ENCODE results near the gene CCDC78.
A peak's percentile ranks its signal among the peaks of the same experiment; 100 is the strongest.

Gene CCDC78

GRCh38 chr16:702341-702740, 23.9 kb downstream of the CCDC78 start:
- Histone ChIP-seq H3K27me3 (ENCODE audit: control insufficient read depth, insufficient read depth, low read length) (peaks cover 10% of the 10 kb centered on the region), H3K4me3 (ENCODE audit: low read depth, low read length) (no peak overlapping the region), H3K4me2 (ENCODE audit: low read length) (no peak overlapping the region), H3K9me3 (ENCODE audit: control insufficient read depth, low read length) (no peaks in the 10 kb centered on the region), H3K79me2 (peaks cover 31% of the 10 kb centered on the region), H3K9ac (no peak overlapping the region), H3K36me3 (ENCODE audit: control insufficient read depth, insufficient read depth, low read length) (no peaks in the 10 kb centered on the region), H3K4me1 (no peaks in the 10 kb centered on the region), H2AFZ (no peak overlapping the region), H3K27ac (no peak overlapping the region)
- TF ChIP-seq CTCF (IDR thresholded peaks at IDR 0.05), result no peak

- H3K4me3 ChIP-seq (ENCODE audit: low read depth, low read length), result no peak overlapping the region
- peaks cover 31% of the 10 kb centered on the region for H3K79me2 ChIP-seq
- H3K36me3 ChIP-seq (ENCODE audit: control insufficient read depth, insufficient read depth, low read length), result no peaks in the 10 kb centered on the region
- H2AFZ ChIP-seq, result no peak overlapping the region
- H3K4me1 ChIP-seq, result no peaks in the 10 kb centered on the region
- H3K4me2 ChIP-seq (ENCODE audit: low read length), result no peak overlapping the region
- TF ChIP-seq CTCF (IDR thresholded peaks at IDR 0.05), result no peak
- H3K27me3 ChIP-seq (ENCODE audit: control insufficient read depth, insufficient read depth, low read length), result peaks cover 10% of the 10 kb centered on the region
- H3K9ac ChIP-seq, result no peak overlapping the region
- H3K27ac ChIP-seq, result no peak overlapping the region
- no peaks in the 10 kb centered on the region for H3K9me3 ChIP-seq (ENCODE audit: control insufficient read depth, low read length)
Measured at GRCh38 chr16:700684-701584, 25.3 kb downstream of the CCDC78 start.

- Histone ChIP-seq H3K4me2 (ENCODE audit: low read length) (no peak overlapping the region), H3K4me1 (no peaks in the 10 kb centered on the region), H3K9me3 (ENCODE audit: control insufficient read depth, low read length) (no peaks in the 10 kb centered on the region), H3K27ac (no peak overlapping the region), H3K79me2 (peaks cover 27% of the 10 kb centered on the region), H3K9ac (no peak overlapping the region), H3K36me3 (ENCODE audit: control insufficient read depth, insufficient read depth, low read length) (no peaks in the 10 kb centered on the region), H2AFZ (no peak overlapping the region), H3K4me3 (ENCODE audit: low read depth, low read length) (no peak overlapping the region), H3K27me3 (ENCODE audit: control insufficient read depth, insufficient read depth, low read length) (peaks cover 5% of the 10 kb centered on the region)
- TF ChIP-seq CTCF (IDR thresholded peaks at IDR 0.05), result no peak
Measured at GRCh38 chr16:698911-699671, 27.2 kb downstream of the CCDC78 start.

- Histone ChIP-seq H3K27me3 (ENCODE audit: control insufficient read depth, insufficient read depth, low read length) (no peaks in the 10 kb centered on the region), H3K9ac (no peak overlapping the region), H3K79me2 (peaks cover 3% of the 10 kb centered on the region), H3K27ac (peak overlapping the region; percentile 95), H3K4me1 (peaks cover 11% of the 10 kb centered on the region), H3K36me3 (ENCODE audit: control insufficient read depth, insufficient read depth, low read length) (no peaks in the 10 kb centered on the region), H3K4me2 (ENCODE audit: low read length) (peak overlapping the region; percentile 78), H3K9me3 (ENCODE audit: control insufficient read depth, low read length) (no peaks in the 10 kb centered on the region), H3K4me3 (ENCODE audit: low read depth, low read length) (peak overlapping the region; percentile 65), H2AFZ (peak overlapping the region; percentile 40)
- TF ChIP-seq CTCF (IDR thresholded peaks at IDR 0.05), result no peak
Measured at GRCh38 chr16:695355-696089, 30.7 kb downstream of the CCDC78 start.

Measured in parathyroid adenoma (tissue), 2 donors.